ENCODE results near the gene GRIK2. TPM values are rescaled to one million over a fixed set of nuclear protein-coding genes. Genes with fewer than 3 reads are reported as not detected.

GRIK2 gene
- total RNA-seq, 1 experiment from 2014 or later: 0.97 TPM

GRCh38 chr6:101853231-101854085, 459.9 kb downstream of the GRIK2 start:
- H3K4me3 ChIP-seq: no peak overlapping the region
- no peak overlapping the region for H3K27ac ChIP-seq
- H3K36me3 ChIP-seq: no peaks in the 10 kb centered on the region
- H3K27me3 ChIP-seq (replicated peaks): no peaks in the 10 kb centered on the region
- H3K9me3 ChIP-seq (replicated peaks): no peaks in the 10 kb centered on the region
- DNase-seq (ENCODE audit: low read depth in 1 of 2, low spot score in 2 of 2): no peak
- no peaks in the 10 kb centered on the region for H3K4me1 ChIP-seq (replicated peaks)

DNA sequence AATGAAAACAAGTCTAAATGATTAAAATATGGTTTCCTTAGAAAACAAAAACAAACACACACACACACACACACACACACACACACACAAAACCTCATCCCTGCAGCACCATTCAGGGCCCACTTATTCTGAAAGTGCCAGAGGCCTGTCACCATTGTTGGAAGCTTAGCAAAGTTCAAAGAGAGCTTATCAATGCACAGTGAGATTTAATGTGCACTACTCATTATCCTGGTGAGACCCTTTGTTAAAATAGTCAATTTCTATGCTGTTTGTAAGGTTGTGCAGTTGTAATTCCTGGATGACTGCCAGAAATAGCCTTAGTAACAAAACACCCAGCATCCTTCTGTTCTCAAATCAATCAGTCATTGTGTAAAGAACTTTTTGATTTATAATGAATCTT, 482.9 kb downstream of the GRIK2 start:
- peaks cover 10% of the 10 kb centered on the region; the same call in 1 of the 2 replicates for H3K9me3 ChIP-seq (replicated peaks)

GRCh38 chr6:101878554-101879276, 485.2 kb downstream of the GRIK2 start:
- Histone ChIP-seq H3K27ac (no peak overlapping the region), H3K36me3 (no peaks in the 10 kb centered on the region), H3K4me1 (replicated peaks) (no peaks in the 10 kb centered on the region), H3K9me3 (replicated peaks) (0 out of 2 replicates have a peak, but pooled peaks cover 4% of the 10 kb centered on the region), H3K27me3 (replicated peaks) (no peaks in the 10 kb centered on the region), H3K4me3 (no peak overlapping the region)
- DNase-seq (ENCODE audit: low read depth in 1 of 2, low spot score in 2 of 2): no peak

More for the DNA sequence above, 482.9 kb downstream of the GRIK2 start:
- Histone ChIP-seq H3K36me3 (no peaks in the 10 kb centered on the region), H3K4me3 (no peak overlapping the region), H3K27me3 (replicated peaks) (no peaks in the 10 kb centered on the region), H3K4me1 (replicated peaks) (no peaks in the 10 kb centered on the region), H3K27ac (no peak overlapping the region)
- DNase-seq (ENCODE audit: low read depth in 1 of 2, low spot score in 2 of 2): no peak

- Histone ChIP-seq H3K36me3 (no peaks in the 10 kb centered on the region), H3K27ac (no peak overlapping the region), H3K27me3 (replicated peaks) (no peaks in the 10 kb centered on the region), H3K4me3 (no peak overlapping the region), H3K9me3 (replicated peaks) (0 out of 2 replicates have a peak, but pooled peaks cover 4% of the 10 kb centered on the region), H3K4me1 (replicated peaks) (no peaks in the 10 kb centered on the region)
- no peak for DNase-seq (ENCODE audit: low read depth in 1 of 2, low spot score in 2 of 2)
These were observed 486.3 kb downstream of the GRIK2 start for GRCh38 chr6:101879782-101880181.

- Histone ChIP-seq H3K4me1 (replicated peaks) (no peaks in the 10 kb centered on the region), H3K36me3 (no peaks in the 10 kb centered on the region), H3K4me3 (no peak overlapping the region), H3K27me3 (replicated peaks) (no peaks in the 10 kb centered on the region), H3K9me3 (replicated peaks) (0 out of 2 replicates have a peak, but pooled peaks cover 4% of the 10 kb centered on the region), H3K27ac (no peak overlapping the region)
- no peak for DNase-seq (ENCODE audit: low read depth in 1 of 2, low spot score in 2 of 2)
These were observed 490.0 kb downstream of the GRIK2 start for GRCh38 chr6:101883505-101883904.

- H3K4me1 ChIP-seq (replicated peaks): no peaks in the 10 kb centered on the region
- H3K36me3 ChIP-seq: no peaks in the 10 kb centered on the region
- H3K9me3 ChIP-seq (replicated peaks): no peaks in the 10 kb centered on the region
- no peak overlapping the region for H3K4me3 ChIP-seq
- H3K27ac ChIP-seq: no peak overlapping the region
- no peaks in the 10 kb centered on the region for H3K27me3 ChIP-seq (replicated peaks)
- no peak for DNase-seq (ENCODE audit: low read depth in 1 of 2, low spot score in 2 of 2)
These were observed 494.0 kb downstream of the GRIK2 start for GRCh38 chr6:101887532-101887931.

DNA sequence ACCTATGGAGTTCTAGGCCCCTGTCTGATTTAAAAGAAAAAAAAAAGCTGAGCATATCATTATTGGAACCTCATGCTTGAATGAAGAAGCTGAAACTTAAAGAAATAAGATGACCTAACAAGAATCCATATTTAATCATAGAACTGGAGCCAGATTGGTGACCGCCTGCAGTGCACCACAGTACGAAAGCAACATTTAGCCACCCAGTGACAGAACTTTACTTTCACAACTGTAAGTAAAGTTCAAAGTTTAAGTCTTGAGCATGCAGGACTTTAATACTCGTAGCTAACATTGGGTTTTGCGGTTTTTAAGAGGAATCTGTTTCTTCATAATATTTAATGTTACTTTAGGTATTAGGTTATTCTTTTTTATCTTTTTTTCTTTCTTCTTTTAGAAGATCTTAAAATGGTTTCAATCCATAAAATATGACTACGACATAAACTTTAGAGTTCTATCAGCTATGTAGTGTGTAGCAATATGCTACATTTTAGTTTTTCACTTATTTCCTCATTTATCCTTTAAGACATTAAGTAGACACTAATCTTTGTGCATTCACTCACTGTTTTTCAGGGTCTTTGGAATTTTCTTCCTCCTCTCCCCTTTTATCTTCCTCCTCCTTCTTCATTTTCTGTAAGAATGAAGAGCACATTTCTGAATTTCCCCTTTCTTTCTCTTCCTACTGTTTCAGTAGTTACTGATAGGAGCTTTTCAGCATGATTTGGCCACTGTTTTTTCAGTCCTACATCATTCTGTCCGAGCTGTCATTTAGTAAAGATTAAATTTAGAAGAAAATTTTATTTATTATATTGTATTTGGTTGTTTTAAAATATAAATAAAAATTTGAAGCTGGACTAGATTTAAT, 514.1 kb downstream of the GRIK2 start:
- no peaks in the 10 kb centered on the region for H3K9me3 ChIP-seq (replicated peaks)
- no peaks in the 10 kb centered on the region for H3K36me3 ChIP-seq
- no peak overlapping the region for H3K4me3 ChIP-seq
- H3K27ac ChIP-seq: no peak overlapping the region
- H3K27me3 ChIP-seq (replicated peaks): no peaks in the 10 kb centered on the region
- H3K4me1 ChIP-seq (replicated peaks): no peaks in the 10 kb centered on the region
- no peak for DNase-seq (ENCODE audit: low read depth in 1 of 2, low spot score in 2 of 2)

GRCh38 chr6:101909366-101909765, 515.9 kb downstream of the GRIK2 start:
- no peaks in the 10 kb centered on the region for H3K36me3 ChIP-seq
- no peak overlapping the region for H3K27ac ChIP-seq
- DNase-seq (ENCODE audit: low read depth in 1 of 2, low spot score in 2 of 2): no peak
- H3K9me3 ChIP-seq (replicated peaks): no peaks in the 10 kb centered on the region
- H3K27me3 ChIP-seq (replicated peaks): no peaks in the 10 kb centered on the region
- H3K4me3 ChIP-seq: no peak overlapping the region
- no peaks in the 10 kb centered on the region for H3K4me1 ChIP-seq (replicated peaks)

- no peak for DNase-seq (ENCODE audit: low read depth in 1 of 2, low spot score in 2 of 2)
These were observed 518.8 kb downstream of the GRIK2 start for GRCh38 chr6:101912311-101912710.

DNA sequence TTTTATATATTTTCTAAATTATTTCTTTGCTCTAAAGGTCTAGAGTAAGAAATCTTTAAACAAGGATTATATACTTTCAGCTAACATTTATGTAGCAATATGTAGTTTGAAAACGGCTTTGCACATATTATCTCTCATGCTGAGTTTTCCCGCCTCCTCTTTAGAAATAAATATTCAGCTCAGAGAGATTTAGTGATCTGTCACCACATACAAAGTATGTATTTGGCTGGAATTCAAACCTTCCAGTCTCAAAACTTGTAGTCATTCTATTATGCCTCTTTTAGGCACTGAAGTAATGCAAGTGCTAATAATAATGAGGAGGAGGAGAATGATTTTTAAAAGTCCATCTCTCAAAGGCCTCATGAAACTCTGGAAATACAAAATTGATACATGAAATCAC, 525.0 kb downstream of the GRIK2 start:
- no peaks in the 10 kb centered on the region for H3K4me1 ChIP-seq (replicated peaks)

More at GRCh38 chr6:101912311-101912710, 518.8 kb downstream of the GRIK2 start:
- no peaks in the 10 kb centered on the region for H3K9me3 ChIP-seq (replicated peaks)
- H3K36me3 ChIP-seq: no peaks in the 10 kb centered on the region
- H3K27me3 ChIP-seq (replicated peaks): no peaks in the 10 kb centered on the region
- no peaks in the 10 kb centered on the region for H3K4me1 ChIP-seq (replicated peaks)
- H3K4me3 ChIP-seq: no peak overlapping the region
- H3K27ac ChIP-seq: no peak overlapping the region

GRCh38 chr6:101921829-101922450, 528.4 kb downstream of the GRIK2 start:
- Histone ChIP-seq H3K4me1 (replicated peaks) (no peaks in the 10 kb centered on the region), H3K36me3 (no peaks in the 10 kb centered on the region), H3K9me3 (replicated peaks) (no peaks in the 10 kb centered on the region), H3K27ac (no peak overlapping the region), H3K27me3 (replicated peaks) (no peaks in the 10 kb centered on the region), H3K4me3 (no peak overlapping the region)
- DNase-seq (ENCODE audit: low read depth in 1 of 2, low spot score in 2 of 2): no peak

More for the DNA sequence above, 525.0 kb downstream of the GRIK2 start:
- DNase-seq (ENCODE audit: low read depth in 1 of 2, low spot score in 2 of 2): no peak
- H3K9me3 ChIP-seq (replicated peaks): no peaks in the 10 kb centered on the region
- no peak overlapping the region for H3K27ac ChIP-seq
- H3K36me3 ChIP-seq: no peaks in the 10 kb centered on the region
- no peaks in the 10 kb centered on the region for H3K27me3 ChIP-seq (replicated peaks)
- no peak overlapping the region for H3K4me3 ChIP-seq

DNA sequence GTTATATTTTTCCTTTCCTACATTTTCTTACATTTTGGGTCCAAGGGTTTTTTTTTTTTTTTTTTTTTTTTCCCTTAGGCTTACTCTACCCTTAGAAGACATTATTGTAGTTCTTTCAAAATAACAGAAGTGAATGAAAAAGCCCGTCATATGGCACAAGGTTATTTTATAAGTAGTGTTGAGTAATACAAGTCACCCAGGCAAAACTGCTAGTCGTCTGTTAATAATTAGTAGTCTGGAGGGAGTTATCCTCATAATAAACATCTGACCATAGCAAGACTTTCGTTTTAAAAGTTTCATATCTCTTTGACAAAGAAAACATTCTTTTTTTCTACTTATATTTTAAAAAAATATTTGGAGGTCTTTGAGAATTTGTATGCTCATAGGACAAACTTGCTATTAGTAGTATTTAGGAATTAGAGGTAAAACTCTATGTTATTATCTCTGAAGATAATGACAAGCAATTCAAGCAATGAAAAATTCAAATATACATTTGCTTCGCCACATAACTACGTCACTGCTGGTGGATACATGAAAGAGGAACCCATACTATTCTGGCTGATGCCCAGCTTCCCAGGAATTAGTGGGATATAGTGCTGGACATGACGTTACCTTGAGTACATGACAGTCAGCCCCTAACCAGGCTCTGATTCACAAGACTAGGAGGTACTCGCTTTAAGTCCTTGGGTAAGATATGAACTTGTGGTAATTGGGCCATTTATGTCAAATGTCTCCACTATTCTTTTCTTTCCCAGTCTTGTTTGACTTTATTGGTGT, 532.8 kb downstream of the GRIK2 start:
- no peaks in the 10 kb centered on the region for H3K9me3 ChIP-seq (replicated peaks)
- no peak overlapping the region for H3K4me3 ChIP-seq
- H3K4me1 ChIP-seq (replicated peaks): no peaks in the 10 kb centered on the region
- no peak overlapping the region for H3K27ac ChIP-seq
- no peaks in the 10 kb centered on the region for H3K36me3 ChIP-seq
- H3K27me3 ChIP-seq (replicated peaks): no peaks in the 10 kb centered on the region
- no peak for DNase-seq (ENCODE audit: low read depth in 1 of 2, low spot score in 2 of 2)
